HCT116 (cell line): Measurements from ENCODE around the gene MEAF6. TPM values are rescaled to one million over a fixed set of nuclear protein-coding genes. Genes with fewer than 3 reads are reported as not detected.

Source experiments
- ATAC-seq: fragments of 200-7000 bp; cut with Tn5 transposase; 2 replicates; pipeline ENCODE4 v1.9.1; 2020; ENCODE audit warnings: mild to moderate bottlenecking, moderate library complexity
- BruUV-seq: library from RNA; stranded (reverse); fragments of 400-500 nt; replicated peaks from 2 replicates; lab custom pipeline; 2021; lab: Mats Ljungman, UMichigan
- CTCF ChIA-PET: fragments of 300-600 bp; sonication (Branson Sonifier 250); formaldehyde crosslinking; loops from one replicate; lab custom pipeline; 2021; ENCODE audit warnings: antibody characterized with exemption; lab: Charles Lee
- POLR2A ChIA-PET: fragments of 300-600, 350-600 bp; sonication (Branson Sonifier 250); formaldehyde crosslinking; loops from one replicate; lab custom pipeline; 2021; ENCODE audit warnings: antibody characterized with exemption; lab: Charles Lee
- RAD21 ChIA-PET, 2 experiments: fragments of 300-600 bp; sonication (Branson Sonifier 250); formaldehyde crosslinking; loops; one replicate each; lab custom pipeline; 2023; ENCODE audit warnings: low total read pairs in 2 of 2; ENCODE audit not compliant: uncharacterized antibody in 2 of 2, unreplicated experiment in 2 of 2, low non-redundant PET in 1 of 2; lab: Charles Lee
- DNase-seq: peaks from one replicate; pipeline ENCODE4 v3.0.0-alpha.2; 2010; ENCODE audit warnings: low read depth, low spot score
- H2AFZ ChIP-seq: fragments of 200-600 bp; shearing (Covaris generic), sonication (generic); 2 replicates; pipeline ENCODE4 v1.6.1; 2017; ENCODE audit warnings: low read depth, mixed run types, mixed read lengths, antibody characterized with exemption, low read length; ENCODE audit not compliant: poor library complexity, severe bottlenecking
- H3K27ac ChIP-seq: 2 replicates; pipeline ENCODE4 v1.5.1; 2012; ENCODE audit warnings: low read depth, low read length
- H3K27me3 ChIP-seq: fragments of 200-600 bp; sonication (generic); 2 replicates; pipeline ENCODE4 v1.6.1; 2016; ENCODE audit warnings: mixed run types, low read length, mixed read lengths; ENCODE audit not compliant: insufficient read depth
- H3K36me3 ChIP-seq, 2 experiments: fragments of 200-500 bp in 1 of 2; fragments of 200-600 bp in 1 of 2; sonication (Bioruptor generic) in 1 of 2; sonication (generic) in 1 of 2; 2 replicates each; pipeline versions ENCODE4 v1.5.1 to v1.6.1; 2014 to 2016; ENCODE audit warnings: low read length in 2 of 2, inconsistent platforms in 1 of 2, mixed read lengths in 1 of 2, mixed run types in 1 of 2; ENCODE audit not compliant: insufficient read depth in 2 of 2, control insufficient read depth in 1 of 2
- H3K4me1 ChIP-seq, 2 experiments: fragments of 200-600 bp in 1 of 2; sonication (generic) in 1 of 2; 2 replicates each; pipeline versions ENCODE4 v1.5.1 to v1.6.1; 2012 to 2017; ENCODE audit warnings: low read length in 2 of 2, inconsistent platforms in 1 of 2, mild to moderate bottlenecking in 1 of 2, mixed read lengths in 1 of 2, mixed run types in 1 of 2, moderate library complexity in 1 of 2; ENCODE audit not compliant: insufficient read depth in 2 of 2, control insufficient read depth in 1 of 2
- H3K4me2 ChIP-seq: fragments of 200-600 bp; sonication (generic); 2 replicates; pipeline ENCODE4 v1.6.1; 2017; ENCODE audit warnings: mixed run types, low read length, mixed read lengths
- H3K4me3 ChIP-seq, 2 experiments: fragments of 200-600 bp in 1 of 2; sonication (generic) in 1 of 2; replicated peaks in 1 of 2; 2 replicates each; pipeline ENCODE4 v1.5.1; 2011 to 2016; ENCODE audit warnings: low read length in 2 of 2, control low read depth in 1 of 2, low read depth in 1 of 2, mild to moderate bottlenecking in 1 of 2, mixed read lengths in 1 of 2, mixed run types in 1 of 2
- H3K79me2 ChIP-seq: fragments of 200-600 bp; sonication (generic); 2 replicates; pipeline ENCODE4 v1.6.1; 2017; ENCODE audit warnings: mild to moderate bottlenecking, mixed run types, low read length, moderate library complexity, mixed read lengths; ENCODE audit not compliant: insufficient read depth
- H3K9ac ChIP-seq: fragments of 200-600 bp; sonication (generic); 2 replicates; pipeline ENCODE4 v1.6.1; 2016; ENCODE audit warnings: low read length, mixed read lengths
- H3K9me2 ChIP-seq: fragments of 200-600 bp; sonication (generic), shearing (Covaris generic); 2 replicates; pipeline ENCODE4 v1.6.1; 2017; ENCODE audit warnings: mixed run types, mild to moderate bottlenecking, moderate library complexity; ENCODE audit not compliant: insufficient read depth
- H3K9me3 ChIP-seq, 2 experiments: fragments of 200-500 bp in 1 of 2; fragments of 200-600 bp in 1 of 2; sonication (Bioruptor generic) in 1 of 2; sonication (generic) in 1 of 2; 2 replicates each; pipeline ENCODE4 v1.6.1; 2014 to 2017; ENCODE audit warnings: low read length in 2 of 2, mixed read lengths in 2 of 2, inconsistent platforms in 1 of 2, low read depth in 1 of 2, mild to moderate bottlenecking in 1 of 2, mixed run types in 1 of 2, moderate library complexity in 1 of 2; ENCODE audit not compliant: control insufficient read depth in 1 of 2, insufficient read depth in 1 of 2
- H4K20me1 ChIP-seq: fragments of 200-600 bp; sonication (generic), shearing (Covaris generic); 2 replicates; pipeline ENCODE4 v1.6.1; 2017; ENCODE audit warnings: mixed run types, mild to moderate bottlenecking, moderate library complexity; ENCODE audit not compliant: insufficient read depth
- CEBPB ChIP-seq: IDR thresholded peaks from 2 replicates; pipeline ENCODE4 v1.6.1; 2012; ENCODE audit warnings: low read depth
- CTCF ChIP-seq, 3 experiments: fragments of 200-600 bp in 1 of 3; sonication (generic) in 1 of 3; IDR thresholded peaks in 2 of 3; conservative IDR thresholded peaks in 1 of 3; 2 replicates each; pipeline ENCODE4 v1.5.1; 2012 to 2017; ENCODE audit warnings: low read depth in 2 of 3, low read length in 2 of 3, antibody characterized with exemption in 1 of 3, borderline replicate concordance in 1 of 3, control low read depth in 1 of 3, mild to moderate bottlenecking in 1 of 3, mixed read lengths in 1 of 3, mixed run types in 1 of 3, moderate library complexity in 1 of 3; ENCODE audit not compliant: insufficient read depth in 1 of 3
- EZH2 ChIP-seq: fragments of 200-600 bp; sonication (generic); IDR thresholded peaks from 2 replicates; pipeline ENCODE4 v1.6.1; 2017; ENCODE audit warnings: antibody characterized with exemption, mixed run types
- EZH2phosphoT487 ChIP-seq: fragments of 200-600 bp; IDR thresholded peaks from 2 replicates; pipeline ENCODE4 v1.6.1; 2018; ENCODE audit warnings: antibody characterized with exemption, borderline replicate concordance
- RAD21 ChIP-seq: IDR thresholded peaks from 2 replicates; pipeline ENCODE4 v1.6.1; 2012; ENCODE audit warnings: low read depth, mild to moderate bottlenecking
- REST ChIP-seq: IDR thresholded peaks from 2 replicates; pipeline ENCODE4 v1.6.1; 2012; ENCODE audit warnings: low read depth
- ZFX ChIP-seq: fragments of 450-650 bp; IDR thresholded peaks from 2 replicates; pipeline ENCODE4 v1.6.1; 2017
- intact Hi-C: fragments of 100-400 bp; cut with micrococcal nuclease; formaldehyde crosslinking; loops from 2 replicates; pipeline ENCODE4 v1.10.0; 2022
- total RNA-seq: library from RNA; stranded (reverse); gene quantifications from one replicate; pipeline ENCODE4 v1.2.1, GENCODE V29; 2021; ENCODE audit not compliant: unreplicated experiment

MEAF6 gene
- total RNA-seq, 1 experiment from 2014 or later = 50.3 TPM

GRCh38 chr1:37458551-37458950, 56.0 kb downstream of the MEAF6 start:
- no peak overlapping the region for H3K9ac ChIP-seq
- no peaks in the 10 kb centered on the region for H3K9me2 ChIP-seq
- no TSS peak for BruUV-seq
- intact Hi-C loops = loop anchor here (5.0 kb wide), 1 partner anchor 104 kb away; no protein-coding TSS in a partner anchor
- H2AFZ ChIP-seq = no peak overlapping the region
- H3K27ac ChIP-seq = no peak overlapping the region
- RAD21 ChIA-PET = interaction anchor here in 1 of 2 experiments (0.6 to 1.2 kb wide), 6 partner anchors 12 to 843 kb away, joined by 3 to 8 read pairs (median 4); no protein-coding TSS in a partner anchor
- TF ChIP-seq ZFX (no peak), EZH2phosphoT487 (no peak), REST (no peak), EZH2 (no peak), CTCF (IDR thresholded peaks at IDR 0.05 in 2 of 3, conservative IDR thresholded peaks at IDR 0.05 in 1 of 3; ENCODE audit: borderline replicate concordance in 1 of 3, insufficient read depth in 1 of 3, low read depth in 2 of 3, low read length in 2 of 3) (peak in 2 of 3 experiments; percentile 39 to 60; a peak in 3 of 6 replicates), CEBPB (no peak), RAD21 (peak; percentile 64)
- POLR2A ChIA-PET = interaction anchor here (1.1 kb wide), 1 partner anchor 17 kb away, joined by 4 read pairs; no protein-coding TSS in a partner anchor
- DNase-seq = no peak
- no peak overlapping the region for H3K4me3 ChIP-seq
- H3K79me2 ChIP-seq = no peaks in the 10 kb centered on the region
- no peaks in the 10 kb centered on the region for H3K36me3 ChIP-seq
- H3K9me3 ChIP-seq = no peaks in the 10 kb centered on the region
- CTCF ChIA-PET = interaction anchor here (0.6 to 1.6 kb wide), 7 partner anchors 11 to 47 kb away, joined by 3 to 18 read pairs (median 4); no protein-coding TSS in a partner anchor
- H4K20me1 ChIP-seq = no peaks in the 10 kb centered on the region
- peaks cover 3 to 17% of the 10 kb centered on the region in 2 experiments; a peak in 3 of 4 replicates for H3K4me1 ChIP-seq
- H3K4me2 ChIP-seq = no peak overlapping the region
- ATAC-seq = peak; percentile 48
- H3K27me3 ChIP-seq = no peaks in the 10 kb centered on the region
